Epithelial cell of esophagus (primary cell): ENCODE data around the gene RNASEH2B.

Source experiments
- DNase-seq: peaks from one replicate; pipeline ENCODE4 v3.0.0; 2010; ENCODE audit warnings: low read depth
- H3K4me3 ChIP-seq: 2 replicates; pipeline ENCODE4 v1.5.1; 2011; ENCODE audit warnings: mild to moderate bottlenecking, low read length, control low read depth
- TF ChIP-seq, protein P1 (sequence below): IDR thresholded peaks from 2 replicates; pipeline ENCODE4 v1.5.1; 2011; ENCODE audit warnings: low read depth, mild to moderate bottlenecking, low read length, control low read depth, inconsistent platforms; ENCODE audit not compliant: insufficient read depth; ENCODE audit errors: missing control alignments

Gene RNASEH2B

DNA sequence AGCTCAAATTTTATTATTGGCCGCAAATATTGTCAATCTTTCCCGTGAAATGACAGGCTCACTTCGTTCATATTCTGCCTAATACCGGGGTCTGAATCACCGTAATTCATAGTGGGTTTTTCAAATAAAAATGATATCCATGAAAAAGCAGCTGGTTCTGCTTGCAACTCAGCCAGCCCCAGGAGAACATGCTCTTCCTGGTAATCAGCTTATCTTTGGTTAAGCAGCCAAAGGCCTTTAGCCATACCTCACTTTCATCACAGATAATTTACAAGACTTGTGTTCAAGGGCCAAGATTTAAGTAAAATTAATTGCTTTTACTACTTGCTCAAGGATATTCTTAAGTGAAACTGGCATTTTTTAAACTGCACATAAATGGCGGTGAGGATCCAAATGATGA lies 22.5 kb downstream of the RNASEH2B start:
- H3K4me3 ChIP-seq = no peak overlapping the region
- TF ChIP-seq, protein P1, sequence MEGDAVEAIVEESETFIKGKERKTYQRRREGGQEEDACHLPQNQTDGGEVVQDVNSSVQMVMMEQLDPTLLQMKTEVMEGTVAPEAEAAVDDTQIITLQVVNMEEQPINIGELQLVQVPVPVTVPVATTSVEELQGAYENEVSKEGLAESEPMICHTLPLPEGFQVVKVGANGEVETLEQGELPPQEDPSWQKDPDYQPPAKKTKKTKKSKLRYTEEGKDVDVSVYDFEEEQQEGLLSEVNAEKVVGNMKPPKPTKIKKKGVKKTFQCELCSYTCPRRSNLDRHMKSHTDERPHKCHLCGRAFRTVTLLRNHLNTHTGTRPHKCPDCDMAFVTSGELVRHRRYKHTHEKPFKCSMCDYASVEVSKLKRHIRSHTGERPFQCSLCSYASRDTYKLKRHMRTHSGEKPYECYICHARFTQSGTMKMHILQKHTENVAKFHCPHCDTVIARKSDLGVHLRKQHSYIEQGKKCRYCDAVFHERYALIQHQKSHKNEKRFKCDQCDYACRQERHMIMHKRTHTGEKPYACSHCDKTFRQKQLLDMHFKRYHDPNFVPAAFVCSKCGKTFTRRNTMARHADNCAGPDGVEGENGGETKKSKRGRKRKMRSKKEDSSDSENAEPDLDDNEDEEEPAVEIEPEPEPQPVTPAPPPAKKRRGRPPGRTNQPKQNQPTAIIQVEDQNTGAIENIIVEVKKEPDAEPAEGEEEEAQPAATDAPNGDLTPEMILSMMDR = no peak
- no peak for DNase-seq

DNA sequence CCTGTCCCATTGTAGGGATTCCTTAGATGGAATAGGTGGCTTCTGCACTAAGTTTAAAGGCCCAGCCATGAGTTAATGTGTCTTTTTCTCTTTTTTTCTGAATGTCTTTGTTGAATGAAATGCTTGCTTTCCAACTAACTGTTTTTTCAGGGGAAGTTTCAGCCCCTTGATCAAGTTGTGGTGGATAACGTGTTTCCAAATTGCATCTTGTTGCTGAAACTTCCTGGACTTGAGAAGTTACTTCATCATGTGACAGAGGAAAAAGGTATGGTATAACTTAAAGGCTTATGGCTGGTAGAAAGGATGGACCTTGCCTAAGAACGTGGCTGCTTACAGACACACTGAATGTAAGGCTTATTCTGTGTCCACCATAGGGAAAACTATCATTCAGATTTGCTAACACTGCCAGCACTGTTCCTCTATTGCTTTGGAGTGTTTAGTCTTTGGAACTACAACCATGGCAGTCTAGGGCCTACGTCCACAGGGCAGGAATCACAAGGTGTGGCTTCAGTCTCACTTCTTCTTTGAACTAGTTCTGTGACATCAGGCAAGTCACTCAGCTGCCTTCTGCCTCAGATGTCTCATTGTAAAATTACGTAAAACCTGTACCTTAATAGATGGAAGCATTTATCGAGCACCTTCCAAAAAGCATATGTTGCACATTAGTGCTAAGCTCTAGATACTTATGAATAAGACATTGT lies 25.3 kb downstream of the RNASEH2B start:
- no peak overlapping the region for H3K4me3 ChIP-seq
- TF ChIP-seq, protein P1 = no peak
- no peak for DNase-seq

DNA sequence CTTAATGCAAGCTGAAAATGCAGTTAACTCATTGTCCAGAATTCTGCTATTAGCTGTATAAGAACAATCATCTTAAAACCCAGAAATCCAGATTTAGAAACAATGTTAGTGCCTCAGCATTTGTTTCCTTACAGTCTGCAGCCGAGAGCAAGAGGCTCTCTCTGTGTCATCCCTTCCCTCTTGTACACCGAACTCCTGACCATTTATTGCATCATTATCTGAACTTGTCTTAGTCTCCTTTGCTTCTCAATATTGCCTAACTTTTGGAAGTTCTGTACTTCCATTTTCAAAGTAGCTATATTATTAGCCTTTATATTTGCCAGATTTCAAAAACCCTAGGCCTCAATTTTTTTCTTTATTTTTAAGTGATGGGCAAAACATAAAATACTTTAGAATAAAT lies 27.1 kb downstream of the RNASEH2B start:
- TF ChIP-seq, protein P1 = no peak
- DNase-seq = no peak

DNA sequence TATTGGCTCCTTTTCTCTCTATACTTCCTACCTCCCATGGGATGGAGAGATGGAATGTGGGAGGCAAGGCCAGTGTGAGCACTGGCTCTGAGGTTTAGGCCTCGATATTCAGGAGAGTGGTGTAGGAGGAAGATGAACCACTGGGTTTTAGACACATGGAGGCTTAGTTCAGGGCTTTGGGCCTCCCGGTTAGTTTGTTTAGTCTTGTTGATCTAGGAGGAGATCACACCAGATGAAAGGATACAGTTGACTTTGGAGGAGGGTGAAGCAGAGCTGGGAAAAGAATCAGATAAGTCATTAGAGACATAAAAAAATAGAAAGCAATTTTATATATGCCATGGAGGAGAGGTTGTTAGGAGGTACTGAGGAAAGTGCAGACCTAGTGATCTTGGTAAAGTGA lies 30.9 kb downstream of the RNASEH2B start:
- DNase-seq = no peak
- TF ChIP-seq, protein P1 = no peak
- H3K4me3 ChIP-seq = no peak overlapping the region

More for the DNA sequence above, 27.1 kb downstream of the RNASEH2B start:
- H3K4me3 ChIP-seq = no peak overlapping the region

DNA sequence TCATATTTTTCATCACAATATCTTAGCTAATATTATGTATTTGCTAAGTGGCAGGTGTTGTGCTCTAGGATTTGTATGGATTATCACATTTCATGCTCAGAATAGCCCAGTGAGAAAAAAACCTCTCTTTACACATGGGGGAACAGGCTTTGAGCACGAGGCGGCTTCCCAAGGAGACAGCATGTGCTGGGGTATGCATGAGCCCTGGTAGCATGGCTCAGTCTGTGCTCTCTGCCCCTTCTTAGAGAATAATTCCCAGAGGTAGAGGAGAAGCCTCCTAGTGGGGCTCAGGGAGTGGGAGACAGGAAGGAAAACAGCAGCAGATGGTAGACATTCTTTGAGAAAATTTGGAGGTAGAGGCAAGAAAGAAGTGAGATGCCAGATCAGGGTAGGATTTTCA lies 31.6 kb downstream of the RNASEH2B start:
- H3K4me3 ChIP-seq = no peak overlapping the region
- TF ChIP-seq, protein P1 = no peak
- DNase-seq = no peak

DNA sequence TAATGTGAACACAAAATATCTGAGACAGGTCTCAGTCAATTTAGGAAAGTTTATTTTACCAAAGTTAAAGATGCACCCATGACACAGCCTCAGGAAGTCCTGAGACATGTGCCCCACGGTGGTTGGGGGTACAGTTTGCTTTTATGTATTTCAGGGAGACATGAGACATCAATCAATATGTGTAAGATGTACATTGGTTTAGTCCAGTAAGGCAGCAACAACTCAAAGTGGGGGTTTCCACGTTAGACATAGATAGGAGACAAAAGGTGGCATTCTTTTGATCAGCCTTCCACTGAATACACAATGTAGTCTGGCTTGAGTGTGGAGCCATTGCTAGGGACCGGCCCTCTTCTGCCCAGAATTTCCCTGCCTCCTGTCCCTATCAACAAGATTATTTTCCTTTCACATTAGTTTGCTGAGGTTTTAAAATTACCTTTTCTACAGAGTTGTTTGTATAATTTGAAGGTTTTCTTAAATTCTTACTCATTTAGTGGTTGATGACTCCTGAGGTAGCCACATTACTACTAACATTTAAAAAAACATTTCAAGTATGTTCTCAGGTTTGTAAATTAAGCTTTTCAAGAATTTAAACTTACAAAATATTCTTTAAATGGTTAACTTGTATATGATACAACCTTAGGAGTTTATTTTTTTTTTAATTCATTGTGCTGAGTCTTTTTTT lies 33.2 kb downstream of the RNASEH2B start:
- TF ChIP-seq, protein P1 = no peak
- no peak overlapping the region for H3K4me3 ChIP-seq
- no peak for DNase-seq

DNA sequence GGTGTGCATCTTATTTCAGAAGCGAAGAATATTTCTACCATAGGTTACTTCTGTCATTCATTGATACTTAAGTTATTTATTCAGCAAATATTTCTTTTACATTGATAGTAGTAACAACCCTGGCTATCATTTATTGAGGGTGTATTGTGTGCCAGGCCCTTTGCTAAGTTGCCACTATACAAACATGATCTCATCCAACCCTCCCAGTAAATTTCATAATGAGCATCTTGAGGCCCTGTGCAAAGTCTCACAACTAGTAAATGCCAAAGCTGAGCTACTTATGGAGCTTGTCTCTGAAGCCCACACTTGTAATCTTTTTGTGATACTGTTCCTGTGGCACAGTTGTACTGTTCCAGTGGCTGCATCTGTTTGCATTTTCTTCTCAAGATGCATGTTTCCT lies 36.1 kb downstream of the RNASEH2B start:
- H3K4me3 ChIP-seq = no peak overlapping the region
- DNase-seq = no peak
- TF ChIP-seq, protein P1 = no peak
